A673 (cell line): ENCODE measurements around the gene ADNP2.

Experiments used
- CTCF ChIP-seq: fragments of 300-800, 200-600 bp; sonication (generic); conservative IDR thresholded peaks from 2 replicates; pipeline ENCODE4 v1.5.1; 2017; ENCODE audit warnings: low read depth, mild to moderate bottlenecking, antibody characterized with exemption, low read length, moderate library complexity, mixed read lengths
- EZH2 ChIP-seq: fragments of 200-600 bp; sonication (generic); IDR thresholded peaks from 2 replicates; pipeline ENCODE4 v1.6.1; 2017; ENCODE audit warnings: borderline replicate concordance, low read depth, mild to moderate bottlenecking, mixed read lengths, antibody characterized with exemption, low read length; ENCODE audit not compliant: poor library complexity, severe bottlenecking

GRCh38 chr18:80067321-80067720 is 41.7 kb upstream of the ADNP2 start:
- TF ChIP-seq EZH2 (no peak), CTCF (no peak)
